GM12878 (cell line): Measurements from ENCODE around the gene UBE2O. TPM values are rescaled to one million over a fixed set of nuclear protein-coding genes. Genes with fewer than 3 reads are reported as not detected.

Source experiments
- ATAC-seq: fragments of 200-7000 bp; cut with Tn5 transposase; 3 replicates; pipeline ENCODE4 v1.9.1; 2020; ENCODE audit warnings: mild to moderate bottlenecking, moderate library complexity
- BruUV-seq: library from RNA; stranded (reverse); fragments of 400-500 nt; replicated peaks from 2 replicates; lab custom pipeline; 2021; lab: Mats Ljungman, UMichigan
- CTCF ChIA-PET: fragments of 300-600 bp; sonication (Branson Sonifier 250); formaldehyde crosslinking; extraction: SDS; loops from one replicate; lab custom pipeline; 2021; ENCODE audit warnings: inconsistent platforms; lab: Yijun Ruan, JAX
- POLR2A ChIA-PET: fragments of 350-600 bp; formaldehyde crosslinking; extraction: SDS; loops from one replicate; lab custom pipeline; 2021; ENCODE audit warnings: inconsistent platforms; lab: Charles Lee
- RAD21 ChIA-PET: fragments of 300-600 bp; sonication (Branson Sonifier 250); formaldehyde crosslinking; loops from one replicate; lab custom pipeline; 2023; ENCODE audit warnings: antibody characterized with exemption; ENCODE audit not compliant: unreplicated experiment; lab: Charles Lee
- SMC1A ChIA-PET: fragments of 300-600 bp; sonication (Branson Sonifier 250); formaldehyde crosslinking; loops from one replicate; lab custom pipeline; 2023; ENCODE audit not compliant: unreplicated experiment, uncharacterized antibody; lab: Charles Lee
- DNase-seq: peaks from one replicate; pipeline ENCODE4 v3.0.0-alpha.2; 2011; ENCODE audit warnings: low read depth, low spot score
- FAIRE-seq: peaks from 3 replicates; lab custom pipeline; 2011; peaks lifted over from hg19 to GRCh38; lab: Jason Lieb, UNC
- H2AFZ ChIP-seq: 2 replicates; pipeline ENCODE4 v1.6.0; 2011; ENCODE audit warnings: low read depth, low read length, control low read depth; ENCODE audit not compliant: control insufficient read depth
- H3K27ac ChIP-seq: 2 replicates; pipeline ENCODE4 v1.5.1; 2011; ENCODE audit warnings: control low read depth; ENCODE audit not compliant: control insufficient read depth, insufficient read depth
- H3K27me3 ChIP-seq, 2 experiments: replicated peaks in 1 of 2; 2 replicates each; pipeline versions ENCODE4 v1.6.0 to v1.6.1; 2011; ENCODE audit warnings: low read length in 1 of 2; ENCODE audit not compliant: control insufficient read depth in 2 of 2, insufficient read depth in 2 of 2
- H3K36me3 ChIP-seq, 2 experiments: 2 replicates each; pipeline ENCODE4 v1.5.1; 2011; ENCODE audit warnings: low read length in 1 of 2; ENCODE audit not compliant: control insufficient read depth in 2 of 2, insufficient read depth in 2 of 2
- H3K4me1 ChIP-seq: 2 replicates; pipeline ENCODE4 v1.6.1; 2011; ENCODE audit warnings: mild to moderate bottlenecking, low read length, moderate library complexity, mixed read lengths; ENCODE audit not compliant: control insufficient read depth, insufficient read depth
- H3K4me2 ChIP-seq: 2 replicates; pipeline ENCODE4 v1.6.0; 2011; ENCODE audit warnings: control low read depth; ENCODE audit not compliant: control insufficient read depth, insufficient read depth
- H3K4me3 ChIP-seq: fragments of 200-600 bp; sonication (generic); 2 replicates; pipeline ENCODE4 v1.5.1; 2016
- H3K79me2 ChIP-seq: 2 replicates; pipeline ENCODE4 v1.6.0; 2011; ENCODE audit warnings: low read length; ENCODE audit not compliant: control insufficient read depth, insufficient read depth
- H3K9ac ChIP-seq: 2 replicates; pipeline ENCODE4 v1.8.0; 2011; ENCODE audit warnings: low read length, control low read depth, mixed read lengths; ENCODE audit not compliant: control insufficient read depth, insufficient read depth
- H3K9me3 ChIP-seq: replicated peaks from 3 replicates; pipeline ENCODE4 v1.5.1; 2011; ENCODE audit warnings: mild to moderate bottlenecking, low read length; ENCODE audit not compliant: control insufficient read depth, insufficient read depth
- H4K20me1 ChIP-seq: 2 replicates; pipeline ENCODE4 v1.6.0; 2011; ENCODE audit not compliant: control insufficient read depth, insufficient read depth
- BHLHE40 ChIP-seq, 2 experiments: fragments of 450-650 bp in 1 of 2; IDR thresholded peaks; 2 replicates each; pipeline ENCODE4 v1.6.1; 2011 to 2017; ENCODE audit warnings: low read depth in 2 of 2, borderline replicate concordance in 1 of 2, improper control_type of control experiment in 1 of 2, low read length in 1 of 2, mild to moderate bottlenecking in 1 of 2
- DPF2 ChIP-seq: fragments of 450-650 bp; IDR thresholded peaks from 2 replicates; pipeline ENCODE4 v1.6.1; 2017; ENCODE audit warnings: mild to moderate bottlenecking
- ESRRA ChIP-seq: IDR thresholded peaks from 2 replicates; pipeline ENCODE4 v1.6.1; 2012; ENCODE audit warnings: mild to moderate bottlenecking, low read length, improper control_type of control experiment
- NR2F1 ChIP-seq: fragments of 450-650 bp; conservative IDR thresholded peaks from 2 replicates; pipeline ENCODE4 v1.6.1; 2017; ENCODE audit warnings: mild to moderate bottlenecking
- PML ChIP-seq: IDR thresholded peaks from 2 replicates; pipeline ENCODE4 v1.6.1; 2012; ENCODE audit warnings: low read length, inconsistent platforms
- SPI1 ChIP-seq: IDR thresholded peaks from 2 replicates; pipeline ENCODE4 v1.6.1; 2011; ENCODE audit warnings: low read depth, mild to moderate bottlenecking, low read length, moderate library complexity, borderline replicate concordance; ENCODE audit not compliant: insufficient read depth
- TCF3 ChIP-seq: IDR thresholded peaks from 2 replicates; pipeline ENCODE4 v1.6.1; 2012; ENCODE audit warnings: low read depth, mild to moderate bottlenecking, low read length, borderline replicate concordance; ENCODE audit not compliant: insufficient read depth
- ZNF384 ChIP-seq: IDR thresholded peaks from 2 replicates; pipeline ENCODE4 v1.6.1; 2012; ENCODE audit warnings: low read depth, mild to moderate bottlenecking, low read length, improper control_type of control experiment, borderline replicate concordance
- WGBS: methylation state at CpG from one replicate; pipeline ENCODE4 v1.1.6; 2016; ENCODE audit warnings: low lambda C conversion rate; ENCODE audit not compliant: insufficient replicate concordance, insufficient coverage; ENCODE audit errors: missing lambda C conversion rate; 5-methylcytosine and 5-hydroxymethylcytosine counted together
- in situ Hi-C: fragments of 300-500 bp; cut with MboI; formaldehyde crosslinking; loops from 9 replicates; pipeline ENCODE4 v1.14.3; 2018; ENCODE audit warnings: mixed read lengths
- intact Hi-C: fragments of 100-400 bp; cut with micrococcal nuclease; formaldehyde crosslinking; loops from one replicate; pipeline ENCODE4 v1.14.2; 2022; ENCODE audit not compliant: unreplicated experiment
- polyA plus RNA-seq, 11 experiments: library from polyadenylated mRNA; depleted of rRNA in 4 of 11; unstranded in 6 of 11; stranded (reverse) in 5 of 11; fragments of >200 nt; fragmentation: Nextera tagmentation in 4 of 11; fragmentation: Illumina TruSeq in 1 of 11; extraction: Ambion mirVana in 4 of 11; extraction: Trizol in 1 of 11; gene quantifications; 1 replicate in 1 of 11; 2 replicates in 10 of 11; pipeline versions ENCODE4 v1.2.1 to v1.2.3, GENCODE V29; 2011 to 2016; ENCODE audit warnings: inconsistent platforms in 2 of 11, missing spikeins in 2 of 11, low read depth in 1 of 11
- total RNA-seq, 4 experiments: library from RNA; depleted of rRNA in 3 of 4; stranded (reverse); fragments of >200 nt in 3 of 4; fragmentation: Illumina TruSeq in 1 of 4; extraction: Trizol in 1 of 4; gene quantifications; 2 replicates each; pipeline versions ENCODE4 v1.2.1 to v1.2.3, GENCODE V29; 2013 to 2021
- TF ChIP-seq, protein P1 (sequence below): IDR thresholded peaks from 2 replicates; pipeline ENCODE4 v1.6.1; 2011; ENCODE audit warnings: borderline replicate concordance, low read depth, mild to moderate bottlenecking, moderate library complexity, mixed read lengths, low read length; ENCODE audit not compliant: insufficient read depth; ENCODE audit errors: extremely low read length

UBE2O gene
- total and polyA plus RNA-seq, 10 of the 15 experiments (the other 5 are each of a cell fraction or from before 2014, with no cell fraction given) = 2.1 to 39.0 (median 14.1) TPM

DNA sequence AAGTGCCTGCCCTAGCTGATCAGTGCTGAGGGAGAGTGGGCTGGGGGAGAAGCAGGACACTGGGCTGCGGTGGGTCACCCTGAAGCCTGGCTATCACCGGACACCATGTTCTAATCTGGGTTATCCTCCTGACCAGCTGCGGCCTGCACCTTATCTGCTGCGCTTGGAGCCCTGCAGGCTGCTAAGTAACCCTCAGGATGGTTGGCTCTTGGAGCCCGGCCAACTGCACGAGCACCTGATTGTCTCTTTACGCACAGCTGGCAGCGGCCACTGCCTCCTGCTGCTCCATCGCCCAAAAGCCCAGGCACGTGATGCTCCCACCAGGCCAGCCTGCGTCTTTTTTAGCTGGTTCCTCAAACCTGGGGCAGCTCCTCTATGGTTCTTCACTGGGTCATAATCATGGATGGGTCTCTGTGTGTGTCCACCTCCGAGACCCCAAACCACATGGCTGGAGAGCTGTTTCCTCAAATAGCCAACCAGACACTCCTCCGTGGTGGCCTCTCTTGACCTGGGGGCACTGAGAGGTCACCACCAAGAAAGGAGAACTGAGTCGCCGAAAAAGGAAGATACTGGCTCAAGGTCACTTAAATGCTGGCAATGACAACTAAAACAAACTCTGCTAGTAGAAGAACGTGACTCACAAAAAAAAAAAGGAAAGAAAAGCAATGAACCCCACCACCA, 46.8 kb downstream of the UBE2O start:
- no peak overlapping the region for H3K4me3 ChIP-seq
- ChIA-PET CTCF (interaction anchor here (0.6 to 9.8 kb wide), 7 partner anchors 8 to 102 kb away, joined by 3 to 142 read pairs (median 3); no protein-coding TSS in a partner anchor), SMC1A (interaction anchor here (1.5 to 1.8 kb wide), 2 partner anchors 52 to 53 kb away, joined by 4 to 6 read pairs; no protein-coding TSS in a partner anchor), POLR2A (no interaction called here), RAD21 (interaction anchor here (3.1 kb wide), 1 partner anchor 53 kb away, joined by 12 read pairs; no protein-coding TSS in a partner anchor)
- intact Hi-C loops = no loop called here
- no peaks in the 10 kb centered on the region for H3K9me3 ChIP-seq
- no peak for DNase-seq
- 66% methylated on average over 16 of the region's 16 CpGs for WGBS
- peak; percentile 50; the same call in 1 of the 2 replicates for TF ChIP-seq NR2F1
- TF ChIP-seq SPI1 = peak; percentile 76
- TF ChIP-seq ZNF384 = peak; percentile 44; the same call in 1 of the 2 replicates
- TF ChIP-seq ESRRA = peak; percentile 91; the same call in 1 of the 2 replicates
- no peak for TF ChIP-seq DPF2
- no peak for TF ChIP-seq PML
- TF ChIP-seq, protein P1, sequence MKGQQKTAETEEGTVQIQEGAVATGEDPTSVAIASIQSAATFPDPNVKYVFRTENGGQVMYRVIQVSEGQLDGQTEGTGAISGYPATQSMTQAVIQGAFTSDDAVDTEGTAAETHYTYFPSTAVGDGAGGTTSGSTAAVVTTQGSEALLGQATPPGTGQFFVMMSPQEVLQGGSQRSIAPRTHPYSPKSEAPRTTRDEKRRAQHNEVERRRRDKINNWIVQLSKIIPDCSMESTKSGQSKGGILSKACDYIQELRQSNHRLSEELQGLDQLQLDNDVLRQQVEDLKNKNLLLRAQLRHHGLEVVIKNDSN = peak; percentile 43
- peak; percentile 38 to 76; a peak in 2 of 4 replicates for TF ChIP-seq BHLHE40 (IDR thresholded peaks at IDR 0.05; ENCODE audit: borderline replicate concordance in 1 of 2, low read depth in 2 of 2, low read length in 1 of 2)
- TF ChIP-seq TCF3 = no peak
- H4K20me1 ChIP-seq = peaks cover 2% of the 10 kb centered on the region
- BruUV-seq = no TSS peak
- ATAC-seq = peak; percentile 54
- no peak overlapping the region; the same call in 1 of the 2 replicates for H3K27ac ChIP-seq
- H3K27me3 ChIP-seq = no peaks in the 10 kb centered on the region
- peak overlapping the region; percentile 38 for H3K4me2 ChIP-seq
- no peak overlapping the region for H3K9ac ChIP-seq
- H3K4me1 ChIP-seq = peaks cover 20% of the 10 kb centered on the region
- peak; percentile 7 for FAIRE-seq
- peaks cover 6% of the 10 kb centered on the region for H3K79me2 ChIP-seq
- H3K36me3 ChIP-seq = peaks cover 13 to 14% of the 10 kb centered on the region in 2 experiments
- no peak overlapping the region for H2AFZ ChIP-seq
- in situ Hi-C loops = loop anchor here (5.0 kb wide), 1 partner anchor 101 kb away; no protein-coding TSS in a partner anchor
